ENCODE measurements around the gene SOX6.
A peak's percentile ranks its signal among the peaks of the same experiment; 100 is the strongest.

Gene SOX6

GRCh38 chr11:16011396-16011795 is 344.9 kb downstream of the SOX6 start:
- TF ChIP-seq REST (IDR thresholded peaks at IDR 0.05; ENCODE audit: insufficient read depth in 1 of 2, low read depth in 2 of 2, low read length in 2 of 2) = no peak
- TF ChIP-seq FOXP2 (optimal IDR thresholded peaks at IDR 0.05; ENCODE audit: borderline replicate concordance, extremely low read depth, extremely low read length, insufficient read depth) = no peak
- TF ChIP-seq TAF1 (IDR thresholded peaks at IDR 0.05; ENCODE audit: borderline replicate concordance, insufficient read depth, low read length) = no peak
- no peak for TF ChIP-seq SIN3A (IDR thresholded peaks at IDR 0.05; ENCODE audit: borderline replicate concordance, insufficient read depth, low read length)
- no peak for TF ChIP-seq POLR2AphosphoS5 (IDR thresholded peaks at IDR 0.05; ENCODE audit: low read depth, low read length)

GRCh38 chr11:16009021-16009420 is 347.3 kb downstream of the SOX6 start:
- no peak for TF ChIP-seq SIN3A (IDR thresholded peaks at IDR 0.05; ENCODE audit: borderline replicate concordance, insufficient read depth, low read length)
- TF ChIP-seq TAF1 (IDR thresholded peaks at IDR 0.05; ENCODE audit: borderline replicate concordance, insufficient read depth, low read length) = no peak
- no peak for TF ChIP-seq FOXP2 (optimal IDR thresholded peaks at IDR 0.05; ENCODE audit: borderline replicate concordance, extremely low read depth, extremely low read length, insufficient read depth)
- TF ChIP-seq REST (IDR thresholded peaks at IDR 0.05; ENCODE audit: insufficient read depth in 1 of 2, low read depth in 2 of 2, low read length in 2 of 2) = no peak
- TF ChIP-seq POLR2AphosphoS5 (IDR thresholded peaks at IDR 0.05; ENCODE audit: low read depth, low read length) = no peak

- TF ChIP-seq TAF1 (IDR thresholded peaks at IDR 0.05; ENCODE audit: borderline replicate concordance, insufficient read depth, low read length) (no peak), POLR2AphosphoS5 (IDR thresholded peaks at IDR 0.05; ENCODE audit: low read depth, low read length) (no peak), SIN3A (IDR thresholded peaks at IDR 0.05; ENCODE audit: borderline replicate concordance, insufficient read depth, low read length) (no peak), REST (IDR thresholded peaks at IDR 0.05; ENCODE audit: insufficient read depth in 1 of 2, low read depth in 2 of 2, low read length in 2 of 2) (no peak), FOXP2 (optimal IDR thresholded peaks at IDR 0.05; ENCODE audit: borderline replicate concordance, extremely low read depth, extremely low read length, insufficient read depth) (no peak)
Measured at GRCh38 chr11:16007514-16007913, 348.8 kb downstream of the SOX6 start.

GRCh38 chr11:16002942-16003341 is 353.4 kb downstream of the SOX6 start:
- TF ChIP-seq TAF1 (IDR thresholded peaks at IDR 0.05; ENCODE audit: borderline replicate concordance, insufficient read depth, low read length) (no peak), SIN3A (IDR thresholded peaks at IDR 0.05; ENCODE audit: borderline replicate concordance, insufficient read depth, low read length) (no peak), REST (IDR thresholded peaks at IDR 0.05; ENCODE audit: insufficient read depth in 1 of 2, low read depth in 2 of 2, low read length in 2 of 2) (no peak), POLR2AphosphoS5 (IDR thresholded peaks at IDR 0.05; ENCODE audit: low read depth, low read length) (no peak), FOXP2 (optimal IDR thresholded peaks at IDR 0.05; ENCODE audit: borderline replicate concordance, extremely low read depth, extremely low read length, insufficient read depth) (no peak)

- TF ChIP-seq REST (IDR thresholded peaks at IDR 0.05; ENCODE audit: insufficient read depth in 1 of 2, low read depth in 2 of 2, low read length in 2 of 2) = peak in 1 of 2 experiments; percentile 75; a peak in 2 of 4 replicates
- peak; percentile 82; the same call in 1 of the 2 replicates for TF ChIP-seq POLR2AphosphoS5 (IDR thresholded peaks at IDR 0.05; ENCODE audit: low read depth, low read length)
- no peak; the same call in 1 of the 2 replicates for TF ChIP-seq SIN3A (IDR thresholded peaks at IDR 0.05; ENCODE audit: borderline replicate concordance, insufficient read depth, low read length)
- no peak for TF ChIP-seq FOXP2 (optimal IDR thresholded peaks at IDR 0.05; ENCODE audit: borderline replicate concordance, extremely low read depth, extremely low read length, insufficient read depth)
- peak; percentile 57; the same call in 1 of the 2 replicates for TF ChIP-seq TAF1 (IDR thresholded peaks at IDR 0.05; ENCODE audit: borderline replicate concordance, insufficient read depth, low read length)
Measured at GRCh38 chr11:16001899-16002426, 354.4 kb downstream of the SOX6 start.
